Measurements from ENCODE around the gene AMER2.

The AMER2 gene

GRCh38 chr13:25132751-25133390 is 39.2 kb downstream of the AMER2 start:
- H3K4me3 ChIP-seq (ENCODE audit: low read depth, low read length) = no peak overlapping the region
- DNase-seq (ENCODE audit: low read depth) = no peak
- TF ChIP-seq CTCF (conservative IDR thresholded peaks at IDR 0.05; ENCODE audit: low read depth, low read length) = no peak

GRCh38 chr13:25131881-25132420 is 40.1 kb downstream of the AMER2 start:
- DNase-seq (ENCODE audit: low read depth) = no peak
- no peak for TF ChIP-seq CTCF (conservative IDR thresholded peaks at IDR 0.05; ENCODE audit: low read depth, low read length)
- no peak overlapping the region for H3K4me3 ChIP-seq (ENCODE audit: low read depth, low read length)

GRCh38 chr13:25130944-25131343 is 41.1 kb downstream of the AMER2 start:
- no peak for TF ChIP-seq CTCF (conservative IDR thresholded peaks at IDR 0.05; ENCODE audit: low read depth, low read length)
- no peak overlapping the region for H3K4me3 ChIP-seq (ENCODE audit: low read depth, low read length)
- DNase-seq (ENCODE audit: low read depth) = no peak

GRCh38 chr13:25118378-25118905 is 53.6 kb downstream of the AMER2 start:
- H3K4me3 ChIP-seq (ENCODE audit: low read depth, low read length) = no peak overlapping the region
- TF ChIP-seq CTCF (conservative IDR thresholded peaks at IDR 0.05; ENCODE audit: low read depth, low read length) = no peak
- DNase-seq (ENCODE audit: low read depth) = peak; percentile 2

GRCh38 chr13:25117312-25117711 is 54.8 kb downstream of the AMER2 start:
- no peak for DNase-seq (ENCODE audit: low read depth)
- H3K4me3 ChIP-seq (ENCODE audit: low read depth, low read length) = no peak overlapping the region
- no peak for TF ChIP-seq CTCF (conservative IDR thresholded peaks at IDR 0.05; ENCODE audit: low read depth, low read length)

- DNase-seq (ENCODE audit: low read depth) = no peak
- no peak for TF ChIP-seq CTCF (conservative IDR thresholded peaks at IDR 0.05; ENCODE audit: low read depth, low read length)
- no peak overlapping the region for H3K4me3 ChIP-seq (ENCODE audit: low read depth, low read length)
Observed at GRCh38 chr13:25116044-25116443, 56.0 kb downstream of the AMER2 start.

- H3K4me3 ChIP-seq (ENCODE audit: low read depth, low read length) = no peak overlapping the region
- peak; percentile 98 for TF ChIP-seq CTCF (conservative IDR thresholded peaks at IDR 0.05; ENCODE audit: low read depth, low read length)
- DNase-seq (ENCODE audit: low read depth) = peak; percentile 88
Observed at GRCh38 chr13:25114220-25114619, 57.9 kb downstream of the AMER2 start.
